ENCODE measurements around the gene IRF7. TPM values are rescaled to one million over a fixed set of nuclear protein-coding genes. Genes with fewer than 3 reads are reported as not detected.
"Not testable (repeated sequence)": the region's sequence is repeated elsewhere in the genome, so short reads cannot be mapped to it uniquely, and the experiment has no call there.

The IRF7 gene
- total RNA-seq, 1 donor from 2014 or later, result 19.6 TPM

- DNase-seq (ENCODE audit: low spot score); ATAC-seq; intact Hi-C loops (cut with DNase I): not testable (repeated sequence)
Observed at GRCh38 chr11:574031-574570, 41.6 kb downstream of the IRF7 start.

- DNase-seq (ENCODE audit: low spot score) (no peak), ATAC-seq (no peak)
- intact Hi-C loops (cut with DNase I), result no loop called here
Observed at GRCh38 chr11:573146-573759, 42.5 kb downstream of the IRF7 start.

GRCh38 chr11:571802-572185, 44.0 kb downstream of the IRF7 start:
- intact Hi-C loops (cut with DNase I), result no loop called here
- DNase-seq (ENCODE audit: low spot score) (no peak), ATAC-seq (no peak)

GRCh38 chr11:569158-569885, 46.4 kb downstream of the IRF7 start:
- ATAC-seq (no peak), DNase-seq (ENCODE audit: low spot score) (no peak)
- intact Hi-C loops (cut with DNase I), result no loop called here

- intact Hi-C loops (cut with DNase I), result no loop called here
- ATAC-seq, result peak; percentile 91
Observed at GRCh38 chr11:568306-569157, 47.2 kb downstream of the IRF7 start.

GRCh38 chr11:567629-568292, 48.0 kb downstream of the IRF7 start:
- intact Hi-C loops (cut with DNase I), result no loop called here
- ATAC-seq (peak; percentile 3), DNase-seq (ENCODE audit: low spot score) (no peak)

More at GRCh38 chr11:568306-569157, 47.2 kb downstream of the IRF7 start:
- DNase-seq (ENCODE audit: low spot score), result peak; percentile 94

GRCh38 chr11:567011-567628, 48.6 kb downstream of the IRF7 start:
- ATAC-seq, result no peak
- intact Hi-C loops (cut with DNase I), result no loop called here
- no peak for DNase-seq (ENCODE audit: low spot score)

- ATAC-seq (no peak), DNase-seq (ENCODE audit: low spot score) (no peak)
- intact Hi-C loops (cut with DNase I), result no loop called here
Observed at GRCh38 chr11:565921-566509, 49.7 kb downstream of the IRF7 start.

GRCh38 chr11:563812-564578, 51.8 kb downstream of the IRF7 start:
- ATAC-seq (no peak), DNase-seq (ENCODE audit: low spot score) (no peak)
- intact Hi-C loops (cut with DNase I), result no loop called here

- intact Hi-C loops (cut with DNase I), result no loop called here
- DNase-seq (ENCODE audit: low spot score) (no peak), ATAC-seq (no peak)
Observed at GRCh38 chr11:563066-563811, 52.5 kb downstream of the IRF7 start.

Small RNA genes within 50 kb of the gene (microRNA-seq; reads per million reads assigned to microRNA genes)
- 129 reads per million, percentile 59 among the genes with 10 or more reads in this experiment for gene MIR210

Other genes with a start within 250 kb of the IRF7 start
- 32.2 TPM for gene B4GALNT4, start 246.5 kb downstream of the IRF7 start, total RNA-seq
- gene PKP3, start 221.7 kb downstream of the IRF7 start, total RNA-seq, result 0.49 TPM
- 51.6 TPM for gene SIGIRR, start 201.0 kb downstream of the IRF7 start, total RNA-seq
- 0.98 TPM for gene ANO9, start 173.9 kb downstream of the IRF7 start, total RNA-seq
- gene PTDSS2, start 165.7 kb downstream of the IRF7 start, total RNA-seq, result 33.1 TPM
- gene RNH1, start 108.7 kb downstream of the IRF7 start, total RNA-seq, result 134 TPM
- 45.2 TPM for gene HRAS, start 80.4 kb downstream of the IRF7 start, total RNA-seq
- gene LRRC56, start 78.4 kb downstream of the IRF7 start, total RNA-seq, result 1.4 TPM
- gene LMNTD2, start 55.2 kb downstream of the IRF7 start, total RNA-seq, result 1.3 TPM
- gene RASSF7, start 55.0 kb downstream of the IRF7 start, total RNA-seq, result 7.5 TPM
- 33.5 TPM for gene PHRF1, start 39.5 kb downstream of the IRF7 start, total RNA-seq
- not detected for gene CDHR5, start 9.0 kb upstream of the IRF7 start, total RNA-seq
- gene SCT, start 11.2 kb upstream of the IRF7 start, total RNA-seq, result not detected
- gene DRD4, start 21.3 kb upstream of the IRF7 start, total RNA-seq, result 4.1 TPM
- gene DEAF1, start 79.3 kb upstream of the IRF7 start, total RNA-seq, result 52.8 TPM
- gene TMEM80, start 79.9 kb upstream of the IRF7 start, total RNA-seq, result 28.4 TPM
- gene EPS8L2, start 90.3 kb upstream of the IRF7 start, total RNA-seq, result 24.9 TPM
- 187 TPM for gene TALDO1, start 131.5 kb upstream of the IRF7 start, total RNA-seq
- gene GATD1, start 161.5 kb upstream of the IRF7 start, total RNA-seq, result 74.8 TPM
- gene CEND1, start 174.1 kb upstream of the IRF7 start, total RNA-seq, result not detected
- 7.2 TPM for gene SLC25A22, start 182.3 kb upstream of the IRF7 start, total RNA-seq
- 16.7 TPM for gene PIDD1, start 189.3 kb upstream of the IRF7 start, total RNA-seq
- 1,209 TPM for gene RPLP2, start 194.0 kb upstream of the IRF7 start, total RNA-seq
- gene PNPLA2, start 203.0 kb upstream of the IRF7 start, total RNA-seq, result 174 TPM
- gene CRACR2B, start 212.0 kb upstream of the IRF7 start, total RNA-seq, result 8.7 TPM
- 263 TPM for gene CD151, start 217.0 kb upstream of the IRF7 start, total RNA-seq
- 85.2 TPM for gene POLR2L, start 226.6 kb upstream of the IRF7 start, total RNA-seq
- gene TSPAN4, start 226.9 kb upstream of the IRF7 start, total RNA-seq, result 118 TPM